ENCODE measurements around the gene FRMD4A. TPM values are rescaled to one million over a fixed set of nuclear protein-coding genes. Genes with fewer than 3 reads are reported as not detected.
A peak's percentile ranks its signal among the peaks of the same experiment; 100 is the strongest.

Gene FRMD4A
- total RNA-seq, 1 experiment from 2014 or later, result 19.6 TPM

DNA sequence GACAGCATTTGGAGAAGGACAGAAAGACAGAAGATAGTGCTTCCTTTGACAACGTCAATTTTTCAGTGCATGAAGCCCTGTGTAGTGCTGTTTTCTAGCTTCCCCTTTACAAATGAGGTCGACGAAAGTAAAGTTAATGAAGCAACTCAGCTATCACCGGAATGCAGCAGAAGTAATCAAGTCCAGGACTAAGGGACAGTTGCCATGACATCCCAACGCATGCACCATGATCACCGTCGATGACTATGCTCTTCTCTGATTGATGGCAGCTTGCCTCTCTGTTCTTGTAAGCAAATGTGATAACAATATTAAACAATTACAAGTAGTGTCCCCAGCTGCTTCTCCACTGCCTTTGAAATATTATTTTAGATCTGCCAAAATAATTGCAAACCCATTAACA, 205.8 kb downstream of the FRMD4A start:
- no peak overlapping the region for H3K4me2 ChIP-seq (ENCODE audit: insufficient read depth, insufficient read length, low read length)
- peaks cover 4% of the 10 kb centered on the region for H3K4me1 ChIP-seq (ENCODE audit: insufficient read depth, low read length)
- no peaks in the 10 kb centered on the region for H3K23me2 ChIP-seq (ENCODE audit: insufficient read length, low read depth, low read length, poor library complexity, severe bottlenecking)
- H2BK120ac ChIP-seq (ENCODE audit: low read depth, low read length, poor library complexity, severe bottlenecking), result no peak overlapping the region
- no peak overlapping the region for H3K18ac ChIP-seq (ENCODE audit: insufficient read length, low read depth, low read length)
- H3K79me1 ChIP-seq (ENCODE audit: insufficient read depth, low read depth, low read length, poor library complexity, severe bottlenecking), result no peaks in the 10 kb centered on the region
- no peak overlapping the region for H3K27ac ChIP-seq (ENCODE audit: insufficient read length, low read depth, low read length)
- Mint-ChIP-seq H3K27ac (peak overlapping the region in 1 of 3 experiments; percentile 5; a peak in 1 of 7 replicates), H3K4me3 (no peak overlapping the region), H3K4me1 (peaks cover 13 to 16% of the 10 kb centered on the region in 2 experiments), H3K27me3 (ENCODE audit: low read depth) (no peaks in the 10 kb centered on the region; the same call in 1 of the 2 replicates), H3K36me3 (ENCODE audit: insufficient read depth in 1 of 3, low read depth in 3 of 3) (no peaks in the 10 kb centered on the region; a peak in 1 of 7 replicates), H3K9me3 (0 out of 5 replicates have a peak, but pooled peaks cover 0 to 4% of the 10 kb centered on the region in 2 experiments)
- no peak overlapping the region for H3T11ph ChIP-seq (ENCODE audit: low read length)
- H2BK15ac ChIP-seq (ENCODE audit: low read depth, low read length), result no peak overlapping the region
- H2AFZ ChIP-seq (ENCODE audit: low read length), result no peak overlapping the region
- no peak for DNase-seq
- no peak overlapping the region for H4K91ac ChIP-seq (ENCODE audit: insufficient read length, low read depth, low read length)
- no peak overlapping the region for H2AK5ac ChIP-seq (ENCODE audit: insufficient read length, low read length)
- H3K14ac ChIP-seq (ENCODE audit: insufficient read depth, low read length), result no peak overlapping the region
- no peak overlapping the region for H3K56ac ChIP-seq (ENCODE audit: insufficient read length, low read depth, low read length)
- no peak overlapping the region for H2BK5ac ChIP-seq (ENCODE audit: insufficient read length, low read length)
- H3K23ac ChIP-seq (ENCODE audit: insufficient read length, low read depth, low read length), result no peak overlapping the region
- no peak overlapping the region for H2BK20ac ChIP-seq (ENCODE audit: low read depth, low read length, poor library complexity, severe bottlenecking)
- H3K9me3 ChIP-seq (ENCODE audit: control insufficient read depth, low read depth, low read length), result no peaks in the 10 kb centered on the region
- WGBS (ENCODE audit: extremely low coverage, insufficient read length, low lambda C conversion rate), result no CpG with 5 or more reads among the region's 7 CpGs
- H3K79me2 ChIP-seq (ENCODE audit: insufficient read depth, low read length), result no peaks in the 10 kb centered on the region; the same call in 1 of the 2 replicates
- no peaks in the 10 kb centered on the region for H3K27me3 ChIP-seq (ENCODE audit: insufficient read depth, low read length)
- no peaks in the 10 kb centered on the region for H4K20me1 ChIP-seq (ENCODE audit: control insufficient read depth, insufficient read depth, insufficient read length)
- H4K5ac ChIP-seq (ENCODE audit: insufficient read length, low read depth, low read length), result no peak overlapping the region
- no peak overlapping the region for H4K8ac ChIP-seq (replicated peaks; ENCODE audit: insufficient read length, low read depth, low read length)
- no peak overlapping the region for H2BK12ac ChIP-seq (ENCODE audit: insufficient read length, low read depth, low read length)
- TF ChIP-seq, protein P1, sequence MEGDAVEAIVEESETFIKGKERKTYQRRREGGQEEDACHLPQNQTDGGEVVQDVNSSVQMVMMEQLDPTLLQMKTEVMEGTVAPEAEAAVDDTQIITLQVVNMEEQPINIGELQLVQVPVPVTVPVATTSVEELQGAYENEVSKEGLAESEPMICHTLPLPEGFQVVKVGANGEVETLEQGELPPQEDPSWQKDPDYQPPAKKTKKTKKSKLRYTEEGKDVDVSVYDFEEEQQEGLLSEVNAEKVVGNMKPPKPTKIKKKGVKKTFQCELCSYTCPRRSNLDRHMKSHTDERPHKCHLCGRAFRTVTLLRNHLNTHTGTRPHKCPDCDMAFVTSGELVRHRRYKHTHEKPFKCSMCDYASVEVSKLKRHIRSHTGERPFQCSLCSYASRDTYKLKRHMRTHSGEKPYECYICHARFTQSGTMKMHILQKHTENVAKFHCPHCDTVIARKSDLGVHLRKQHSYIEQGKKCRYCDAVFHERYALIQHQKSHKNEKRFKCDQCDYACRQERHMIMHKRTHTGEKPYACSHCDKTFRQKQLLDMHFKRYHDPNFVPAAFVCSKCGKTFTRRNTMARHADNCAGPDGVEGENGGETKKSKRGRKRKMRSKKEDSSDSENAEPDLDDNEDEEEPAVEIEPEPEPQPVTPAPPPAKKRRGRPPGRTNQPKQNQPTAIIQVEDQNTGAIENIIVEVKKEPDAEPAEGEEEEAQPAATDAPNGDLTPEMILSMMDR (conservative IDR thresholded peaks at IDR 0.05), result no peak
- H3K4ac ChIP-seq (ENCODE audit: low read depth, low read length), result no peak overlapping the region
- H3K9ac ChIP-seq (ENCODE audit: extremely low read depth, insufficient read length, low read length), result no peak overlapping the region

All from H9 (cell line).